K562 (cell line): ENCODE measurements around the gene BDP1. TPM values are rescaled to one million over a fixed set of nuclear protein-coding genes. Genes with fewer than 3 reads are reported as not detected.
A peak's percentile ranks its signal among the peaks of the same experiment; 100 is the strongest.

Source experiments
- AFF1 ChIP-seq, 2 experiments: fragments of 450-650 bp; IDR thresholded peaks; 2 replicates each; pipeline ENCODE4 v1.6.1; 2018; ENCODE audit warnings: mild to moderate bottlenecking in 2 of 2, low read depth in 1 of 2; ENCODE audit not compliant: partially characterized antibody in 2 of 2
- BHLHE40 ChIP-seq: IDR thresholded peaks from 2 replicates; pipeline ENCODE4 v1.6.1; 2011; ENCODE audit warnings: low read length, improper control_type of control experiment
- CGGBP1 ChIP-seq: fragments of 250-450 bp; sonication (Bioruptor Pico); IDR thresholded peaks from 2 replicates; pipeline ENCODE4 v1.9.0; 2021; ENCODE audit warnings: mild to moderate bottlenecking
- DDX20 ChIP-seq: fragments of 450-650 bp; IDR thresholded peaks from 2 replicates; pipeline ENCODE4 v1.6.1; 2016; ENCODE audit warnings: missing genetic modification characterization, low read depth, mild to moderate bottlenecking, missing compliant biosample characterization, moderate library complexity
- ELF1 ChIP-seq: fragments of 200-800 bp; sonication (Bioruptor generic); IDR thresholded peaks from 2 replicates; pipeline ENCODE4 v1.6.1; 2016; ENCODE audit warnings: missing genetic modification characterization, missing compliant biosample characterization
- FOXJ2 ChIP-seq: fragments of 200-800 bp; sonication (Bioruptor generic); IDR thresholded peaks from 2 replicates; pipeline ENCODE4 v1.6.1; 2016; ENCODE audit warnings: missing genetic modification characterization, missing compliant biosample characterization
- HBP1 ChIP-seq: fragments of 450-650 bp; formaldehyde crosslinking; IDR thresholded peaks from 2 replicates; pipeline ENCODE4 v1.4.0; 2022; ENCODE audit warnings: missing genetic modification characterization
- HNRNPL ChIP-seq: fragments of 200-400 bp; formaldehyde crosslinking; IDR thresholded peaks from 2 replicates; pipeline ENCODE4 v1.6.1; 2017; ENCODE audit warnings: low read depth, mild to moderate bottlenecking, low read length
- L3MBTL2 ChIP-seq: fragments of 450-650 bp; IDR thresholded peaks from 2 replicates; pipeline ENCODE4 v1.6.1; 2016; ENCODE audit warnings: mild to moderate bottlenecking, moderate library complexity
- MBD2 ChIP-seq: sonication (generic); IDR thresholded peaks from 2 replicates; pipeline ENCODE4 v1.6.1; 2016; ENCODE audit warnings: low read depth, borderline replicate concordance
- NFYB ChIP-seq: IDR thresholded peaks from 2 replicates; pipeline ENCODE4 v1.6.1; 2011; ENCODE audit warnings: mild to moderate bottlenecking, moderate library complexity; ENCODE audit not compliant: insufficient read length; ENCODE audit errors: extremely low read depth
- PCBP1 ChIP-seq: fragments of 200-400 bp; formaldehyde crosslinking; IDR thresholded peaks from 2 replicates; pipeline ENCODE4 v1.6.1; 2018; ENCODE audit warnings: mild to moderate bottlenecking, low read depth, low read length; ENCODE audit not compliant: poor library complexity, severe bottlenecking
- POLR2B ChIP-seq: fragments of 450-650 bp; IDR thresholded peaks from 2 replicates; pipeline ENCODE4 v1.6.1; 2018; ENCODE audit warnings: low read depth; ENCODE audit not compliant: partially characterized antibody
- RBBP5 ChIP-seq: fragments of 200-600 bp; sonication (generic); IDR thresholded peaks from 2 replicates; pipeline ENCODE4 v1.6.1; 2012; ENCODE audit warnings: borderline replicate concordance, mild to moderate bottlenecking, low read length, control low read depth, inconsistent platforms; ENCODE audit not compliant: insufficient read depth, poor library complexity, severe bottlenecking
- SIN3A ChIP-seq, 2 experiments: fragments of 150-350 bp in 1 of 2; IDR thresholded peaks; 2 replicates each; pipeline ENCODE4 v1.6.1; 2011 to 2016; ENCODE audit warnings: borderline replicate concordance in 2 of 2, low read depth in 2 of 2, low read length in 2 of 2, mild to moderate bottlenecking in 2 of 2, moderate library complexity in 2 of 2; ENCODE audit not compliant: control insufficient read depth in 1 of 2
- ZBTB17 ChIP-seq: fragments of 450-650 bp; formaldehyde crosslinking; IDR thresholded peaks from 2 replicates; pipeline ENCODE4 v1.4.0; 2020; ENCODE audit warnings: mild to moderate bottlenecking
- ZNF639 ChIP-seq, 2 experiments: fragments of 200-800 bp in 1 of 2; sonication (Bioruptor generic) in 1 of 2; sonication (generic) in 1 of 2; formaldehyde crosslinking in 1 of 2; IDR thresholded peaks in 1 of 2; conservative IDR thresholded peaks in 1 of 2; 2 replicates each; pipeline versions ENCODE4 v1.5.0 to v1.6.1; 2016 to 2020; ENCODE audit warnings: missing compliant biosample characterization in 1 of 2, missing genetic modification characterization in 1 of 2, missing genetic modification reagents in 1 of 2
- polyA plus RNA-seq, 8 experiments: library from polyadenylated mRNA; depleted of rRNA in 4 of 8; stranded (reverse) in 5 of 8; unstranded in 3 of 8; fragments of >200 nt; fragmentation: Nextera tagmentation in 2 of 8; fragmentation: Illumina TruSeq in 1 of 8; extraction: Ambion mirVana in 2 of 8; extraction: Trizol in 1 of 8; gene quantifications; 2 replicates each; pipeline versions ENCODE4 v1.2.1 to v1.2.3, GENCODE V29; 2011 to 2014; ENCODE audit warnings: inconsistent platforms in 1 of 8, missing spikeins in 1 of 8
- total RNA-seq, 7 experiments: library from RNA; depleted of rRNA in 6 of 7; stranded (reverse); fragments of >200 nt in 6 of 7; fragmentation: Illumina TruSeq in 2 of 7; extraction: Trizol in 2 of 7; gene quantifications; 2 replicates each; pipeline versions ENCODE4 v1.2.1 to v1.2.3, GENCODE V29; 2011 to 2021; ENCODE audit warnings: low replicate concordance in 1 of 7

The BDP1 gene
- total and polyA plus RNA-seq, 9 of the 15 experiments (the other 6 are each of a cell fraction or from before 2014, with no cell fraction given): 6.9 to 47.3 (median 23.9) TPM

GRCh38 chr5:71455427-71456361 lies at the start of gene BDP1 (continued):
- 0 out of 2 replicates have a peak, but pooled peaks have one; percentile 45 for TF ChIP-seq HNRNPL
- TF ChIP-seq L3MBTL2: peak; percentile 46; the same call in 1 of the 2 replicates
- TF ChIP-seq POLR2B: peak; percentile 77
- TF ChIP-seq MBD2: peak; percentile 72; the same call in 1 of the 2 replicates
- peak; percentile 29; the same call in 1 of the 2 replicates for TF ChIP-seq BHLHE40
- TF ChIP-seq ELF1: no peak
- TF ChIP-seq AFF1 (IDR thresholded peaks at IDR 0.05; ENCODE audit: low read depth in 1 of 2, partially characterized antibody in 2 of 2): peak in 1 of 2 experiments; percentile 81
- TF ChIP-seq SIN3A (IDR thresholded peaks at IDR 0.05; ENCODE audit: borderline replicate concordance in 2 of 2, control insufficient read depth in 1 of 2, low read depth in 2 of 2, low read length in 2 of 2): peak; percentile 93 to 96
- TF ChIP-seq ZBTB17 (CRISPR knock-in tag): peak; percentile 65; the same call in 1 of the 2 replicates
- peak; percentile 86 for TF ChIP-seq FOXJ2
- peak; percentile 95 for TF ChIP-seq RBBP5
- peak; percentile 77 for TF ChIP-seq PCBP1
- peak in 1 of 2 experiments; percentile 67; a peak in 1 of 4 replicates for TF ChIP-seq ZNF639 (CRISPR knock-in tag; conservative IDR thresholded peaks at IDR 0.05 in 1 of 2, IDR thresholded peaks at IDR 0.05 in 1 of 2)
- no peak for TF ChIP-seq NFYB
- TF ChIP-seq HBP1: no peak
- TF ChIP-seq CGGBP1 (CRISPR knock-in tag): 0 out of 2 replicates have a peak, but pooled peaks have one; percentile 16
- TF ChIP-seq DDX20 (tag): no peak
